ENCODE measurements around the gene HLA-E. TPM values are rescaled to one million over a fixed set of nuclear protein-coding genes. Genes with fewer than 3 reads are reported as not detected.
A peak's percentile ranks its signal among the peaks of the same experiment; 100 is the strongest.

Gene HLA-E
- total and polyA plus RNA-seq, 2 donors (not counting 1 experiment from before 2014, with no cell fraction given), result 1,043 to 1,174 TPM

DNA sequence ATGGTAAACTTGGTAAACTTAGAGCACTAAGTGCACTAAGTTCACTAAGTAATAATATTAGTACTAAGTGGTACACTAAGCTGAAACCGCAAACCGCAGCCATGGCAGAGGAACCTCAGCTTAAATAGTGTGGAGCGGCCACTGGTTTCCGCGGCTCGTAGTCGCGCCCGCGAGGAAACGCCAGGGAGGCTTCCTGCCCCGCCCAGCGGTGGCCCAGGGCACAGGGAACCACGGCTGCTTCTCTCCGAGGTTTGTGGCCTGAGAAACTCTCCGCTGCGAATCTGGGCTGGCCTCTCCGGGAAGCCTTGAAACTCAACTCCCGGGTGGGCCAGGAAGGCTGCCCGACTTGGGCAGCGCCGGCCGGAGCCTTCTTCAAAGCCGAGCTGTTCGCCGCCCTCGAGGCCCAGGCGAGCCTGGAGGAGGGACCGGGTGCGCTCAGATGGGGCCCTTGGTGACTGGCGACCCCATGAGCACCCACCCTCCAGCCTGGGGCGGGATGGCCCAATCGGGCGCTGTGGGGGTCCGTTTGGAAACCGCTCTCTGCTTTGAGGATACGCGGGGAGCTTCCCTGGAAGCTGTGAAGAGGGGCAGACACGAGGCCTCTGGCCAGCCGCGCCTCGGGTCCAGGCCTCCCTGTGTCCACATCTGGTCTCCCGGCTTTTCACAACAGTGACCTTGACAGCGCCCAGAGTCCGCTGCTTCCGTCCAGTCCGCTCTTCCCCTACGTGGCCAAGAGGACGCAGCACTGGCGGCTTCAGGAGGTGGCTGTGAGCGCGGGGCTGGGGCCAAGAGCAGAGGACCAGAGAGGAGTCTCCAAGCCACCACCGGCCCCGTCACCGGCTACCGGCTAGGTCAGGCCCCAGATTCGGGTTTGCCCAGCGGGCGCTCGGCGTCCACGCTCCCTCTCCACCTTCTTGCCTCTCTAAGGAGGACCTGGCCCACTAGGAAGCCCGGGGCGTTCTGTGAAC is 25.4 kb upstream of the HLA-E start:
- Histone ChIP-seq H4K20me1 (ENCODE audit: control insufficient read depth, insufficient read depth, low read length, poor library complexity, severe bottlenecking) (peaks cover 22% of the 10 kb centered on the region), H3K27me3 (replicated peaks in 1 of 4; ENCODE audit: control extremely low read depth in 1 of 4, control insufficient read depth in 3 of 4, insufficient read depth in 4 of 4, low read length in 3 of 4) (peaks cover 0 to 90% (median 77%) of the 10 kb centered on the region in 4 experiments), H3K9me3 (ENCODE audit: control extremely low read depth in 1 of 3, control insufficient read depth in 2 of 3, insufficient read depth in 1 of 3, low read length in 2 of 3) (peaks cover 0 to 24% (median 14%) of the 10 kb centered on the region in 3 donors), H2AFZ (ENCODE audit: insufficient read depth, low read depth, low read length, poor library complexity, severe bottlenecking) (no peak overlapping the region), H3K27ac (ENCODE audit: low read length in 2 of 2) (no peak overlapping the region), H3K9ac (ENCODE audit: low read length) (peak overlapping the region; percentile 56), H3K36me3 (replicated peaks in 1 of 2; ENCODE audit: control extremely low read depth in 1 of 2, control insufficient read depth in 1 of 2, extremely low read depth in 1 of 2, insufficient read depth in 2 of 2, low read length in 1 of 2) (no peaks in the 10 kb centered on the region), H3K4me2 (replicated peaks; ENCODE audit: low read depth, low read length, poor library complexity, severe bottlenecking) (peak overlapping the region; percentile 84), H3K4me1 (ENCODE audit: control insufficient read depth in 2 of 2, insufficient read depth in 2 of 2, low read length in 2 of 2) (peaks cover 42% of the 10 kb centered on the region in 2 donors), H3K4me3 (ENCODE audit: control extremely low read depth in 1 of 5, extremely low read depth in 1 of 5, insufficient read depth in 1 of 5, low read depth in 2 of 5, low read length in 4 of 5) (peak overlapping the region in 4 of 5 experiments; percentile 8 to 41 (median 30)), H3K79me2 (ENCODE audit: control insufficient read depth, insufficient read depth, low read length) (no peaks in the 10 kb centered on the region)
- Mint-ChIP-seq H3K9me3 (ENCODE audit: insufficient read depth) (peaks cover 7% of the 10 kb centered on the region), H3K27ac (no peak overlapping the region), H3K4me3 (peak overlapping the region; percentile 65), H3K4me1 (peaks cover 43% of the 10 kb centered on the region), H3K27me3 (peaks cover 74% of the 10 kb centered on the region)
- ChIA-PET POLR2A (interaction anchor here (0.9 kb wide), 1 partner anchor 30 kb away, joined by 3 read pairs; no protein-coding TSS in a partner anchor), CTCF (interaction anchor here (0.6 to 10.6 kb wide), 5 partner anchors 11 to 761 kb away, joined by 3 to 88 read pairs (median 3); no protein-coding TSS in a partner anchor)
- ATAC-seq (ENCODE audit: low read depth) (peak; percentile 58), DNase-seq (peak; percentile 71)
- WGBS (ENCODE audit: insufficient coverage), result 8% methylated on average over 56 of the region's 64 CpGs
- intact Hi-C loops (cut with micrococcal nuclease), result no loop called here
- TF ChIP-seq EZH2 (IDR thresholded peaks at IDR 0.05; ENCODE audit: borderline replicate concordance, insufficient read depth, low read depth, low read length, poor library complexity, severe bottlenecking), result no peak
- TF ChIP-seq, protein P1, sequence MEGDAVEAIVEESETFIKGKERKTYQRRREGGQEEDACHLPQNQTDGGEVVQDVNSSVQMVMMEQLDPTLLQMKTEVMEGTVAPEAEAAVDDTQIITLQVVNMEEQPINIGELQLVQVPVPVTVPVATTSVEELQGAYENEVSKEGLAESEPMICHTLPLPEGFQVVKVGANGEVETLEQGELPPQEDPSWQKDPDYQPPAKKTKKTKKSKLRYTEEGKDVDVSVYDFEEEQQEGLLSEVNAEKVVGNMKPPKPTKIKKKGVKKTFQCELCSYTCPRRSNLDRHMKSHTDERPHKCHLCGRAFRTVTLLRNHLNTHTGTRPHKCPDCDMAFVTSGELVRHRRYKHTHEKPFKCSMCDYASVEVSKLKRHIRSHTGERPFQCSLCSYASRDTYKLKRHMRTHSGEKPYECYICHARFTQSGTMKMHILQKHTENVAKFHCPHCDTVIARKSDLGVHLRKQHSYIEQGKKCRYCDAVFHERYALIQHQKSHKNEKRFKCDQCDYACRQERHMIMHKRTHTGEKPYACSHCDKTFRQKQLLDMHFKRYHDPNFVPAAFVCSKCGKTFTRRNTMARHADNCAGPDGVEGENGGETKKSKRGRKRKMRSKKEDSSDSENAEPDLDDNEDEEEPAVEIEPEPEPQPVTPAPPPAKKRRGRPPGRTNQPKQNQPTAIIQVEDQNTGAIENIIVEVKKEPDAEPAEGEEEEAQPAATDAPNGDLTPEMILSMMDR (IDR thresholded peaks at IDR 0.05), result no peak

All from B cell (primary cell).